Naive thymus-derived CD4-positive, alpha-beta T cell (primary cell): Measurements from ENCODE around the gene TMEM269. TPM values are rescaled to one million over a fixed set of nuclear protein-coding genes. Genes with fewer than 3 reads are reported as not detected.
"Not testable (repeated sequence)": the region's sequence is repeated elsewhere in the genome, so short reads cannot be mapped to it uniquely, and the experiment has no call there.

Experiments
- ATAC-seq: fragments of 150-1000 bp; cut with Tn5 transposase; 2 replicates; pipeline ENCODE4 v1.10.0; 2021; ENCODE audit warnings: mild to moderate bottlenecking, moderate library complexity
- CTCF ChIA-PET: fragments of 350-600 bp; sonication (Branson Sonifier 250); formaldehyde crosslinking; loops from one replicate; lab custom pipeline; 2021; ENCODE audit warnings: antibody characterized with exemption; lab: Charles Lee
- POLR2A ChIA-PET: fragments of 350-600 bp; sonication (Branson Sonifier 250); formaldehyde crosslinking; loops from one replicate; lab custom pipeline; 2021; ENCODE audit warnings: antibody characterized with exemption, inconsistent platforms; lab: Charles Lee
- DNase-seq, 9 donors: peaks; one replicate each; pipeline versions ENCODE4 v3.0.0 to v3.0.0-alpha.2; 2020 to 2022; ENCODE audit warnings: mixed read lengths in 1 of 9
- H3K27ac ChIP-seq: one replicate; pipeline ENCODE4 v1.7.0; 2013; ENCODE audit warnings: mild to moderate bottlenecking, low read depth, low read length, moderate library complexity
- H3K27me3 ChIP-seq, 2 donors: one replicate each; pipeline ENCODE4 v1.7.0; 2013; ENCODE audit warnings: low read length in 2 of 2, mild to moderate bottlenecking in 2 of 2, moderate library complexity in 2 of 2; ENCODE audit not compliant: control insufficient read depth in 2 of 2, insufficient read depth in 2 of 2
- H3K36me3 ChIP-seq, 3 experiments: 1 replicate in 2 of 3; 2 replicates in 1 of 3; pipeline ENCODE4 v1.7.0; 2013; ENCODE audit warnings: low read length in 3 of 3, mild to moderate bottlenecking in 3 of 3, moderate library complexity in 1 of 3; ENCODE audit not compliant: insufficient read depth in 3 of 3, control insufficient read depth in 2 of 3
- H3K4me1 ChIP-seq, 2 donors: one replicate each; pipeline ENCODE4 v1.7.0; 2013; ENCODE audit warnings: low read length in 2 of 2, mild to moderate bottlenecking in 2 of 2, moderate library complexity in 1 of 2; ENCODE audit not compliant: control insufficient read depth in 2 of 2, insufficient read depth in 2 of 2
- H3K4me3 ChIP-seq: 2 replicates; pipeline ENCODE4 v1.7.0; 2013; ENCODE audit warnings: mild to moderate bottlenecking, low read length
- H3K9me3 ChIP-seq, 3 experiments: 1 replicate in 2 of 3; 2 replicates in 1 of 3; pipeline ENCODE4 v1.7.0; 2013; ENCODE audit warnings: low read length in 3 of 3; ENCODE audit not compliant: control insufficient read depth in 2 of 3
- H3K27ac Mint-ChIP-seq, 9 donors: one replicate each; pipeline ENCODE4 v1.8.0; 2020 to 2022; ENCODE audit warnings: mixed read lengths in 9 of 9, mild to moderate bottlenecking in 8 of 9, moderate library complexity in 5 of 9, inconsistent platforms in 2 of 9
- H3K27me3 Mint-ChIP-seq, 5 donors: one replicate each; pipeline ENCODE4 v1.8.0; 2021 to 2022; ENCODE audit warnings: mixed read lengths in 5 of 5, mild to moderate bottlenecking in 1 of 5
- H3K36me3 Mint-ChIP-seq, 5 donors: one replicate each; pipeline ENCODE4 v1.8.0; 2020 to 2022; ENCODE audit warnings: mixed read lengths in 5 of 5, mild to moderate bottlenecking in 3 of 5, inconsistent platforms in 1 of 5
- H3K4me1 Mint-ChIP-seq, 7 donors: one replicate each; pipeline ENCODE4 v1.8.0; 2020 to 2022; ENCODE audit warnings: mixed read lengths in 7 of 7, mild to moderate bottlenecking in 3 of 7, inconsistent platforms in 1 of 7
- H3K4me3 Mint-ChIP-seq, 10 donors: one replicate each; pipeline ENCODE4 v1.8.0; 2020 to 2022; ENCODE audit warnings: mild to moderate bottlenecking in 10 of 10, mixed read lengths in 10 of 10, moderate library complexity in 6 of 10, inconsistent platforms in 2 of 10
- H3K9me3 Mint-ChIP-seq, 11 donors: one replicate each; pipeline ENCODE4 v1.8.0; 2020 to 2022; ENCODE audit warnings: mixed read lengths in 11 of 11, mild to moderate bottlenecking in 4 of 11, inconsistent platforms in 1 of 11, moderate library complexity in 1 of 11
- intact Hi-C, 2 donors: fragments of 100-400 bp; cut with micrococcal nuclease; formaldehyde crosslinking; loops; one replicate each; pipeline ENCODE4 v1.15.1; 2023
- polyA plus RNA-seq, 2 donors: library from polyadenylated mRNA; unstranded; fragments of 300-500 nt; fragmentation: Illumina TruSeq; gene quantifications; one replicate each; pipeline ENCODE4 v1.2.3, GENCODE V29; 2021
- total RNA-seq, 6 experiments: library from RNA in 5 of 6; stranded (reverse) in 5 of 6; gene quantifications; 1 replicate in 5 of 6; 2 replicates in 1 of 6; pipeline ENCODE4 v1.2.3 and lab custom pipeline; 2021 to 2026

TMEM269 gene
- total and polyA plus RNA-seq, 7 experiments from 2014 or later, result 0.19 to 2.0 (median 0.35) TPM; not detected in 2

DNA sequence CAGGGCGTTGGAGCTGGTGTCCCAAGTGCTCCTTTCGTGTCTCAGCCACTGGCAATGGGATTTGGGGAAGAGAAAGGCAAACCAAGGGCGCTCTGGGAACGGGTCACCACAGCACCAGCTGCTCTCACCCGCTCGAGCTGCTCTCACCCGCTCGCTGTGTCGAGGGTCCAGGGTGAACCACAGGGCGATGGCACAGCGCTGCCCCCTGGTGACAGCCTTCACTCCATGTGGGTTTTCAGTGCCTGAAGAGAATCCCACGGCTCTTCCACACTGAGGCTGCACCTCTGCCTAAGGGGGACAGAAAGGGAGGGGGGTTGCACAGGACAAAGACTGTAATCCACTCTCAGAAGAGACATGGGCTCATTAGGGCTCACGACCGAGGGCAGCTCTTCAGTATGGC is 37.7 kb upstream of the TMEM269 start:
- ATAC-seq, result peak; percentile 73
- H3K9me3 ChIP-seq, result no peaks in the 10 kb centered on the region
- Mint-ChIP-seq H3K27ac (peak overlapping the region in 1 of 9 donors; percentile 28), H3K4me1 (peaks cover 0 to 3% (median 0%) of the 10 kb centered on the region in 7 donors), H3K36me3 (peaks cover 15 to 34% (median 21%) of the 10 kb centered on the region in 5 donors), H3K27me3 (no peaks in the 10 kb centered on the region), H3K4me3 (no peak overlapping the region), H3K9me3 (peaks cover 0 to 6% (median 0%) of the 10 kb centered on the region in 11 donors)
- no peak overlapping the region for H3K4me3 ChIP-seq
- H3K27me3 ChIP-seq, result no peaks in the 10 kb centered on the region
- peak in 6 of 9 donors; percentile 19 to 56 (median 38) for DNase-seq
- no peak overlapping the region for H3K27ac ChIP-seq
- ChIA-PET POLR2A (no interaction called here), CTCF (interaction anchor here (0.8 to 3.1 kb wide), 9 partner anchors 12 to 600 kb away, joined by 3 to 18 read pairs (median 4); partner anchors contain the start of genes C1orf50, CCDC30 and P3H1)
- H3K4me1 ChIP-seq, result no peaks in the 10 kb centered on the region
- intact Hi-C loops, result loop anchor here (1.0 to 10.0 kb wide), 4 partner anchors 169 to 572 kb away; no protein-coding TSS in a partner anchor
- peaks cover 0 to 53% (median 9%) of the 10 kb centered on the region in 3 experiments for H3K36me3 ChIP-seq

DNA sequence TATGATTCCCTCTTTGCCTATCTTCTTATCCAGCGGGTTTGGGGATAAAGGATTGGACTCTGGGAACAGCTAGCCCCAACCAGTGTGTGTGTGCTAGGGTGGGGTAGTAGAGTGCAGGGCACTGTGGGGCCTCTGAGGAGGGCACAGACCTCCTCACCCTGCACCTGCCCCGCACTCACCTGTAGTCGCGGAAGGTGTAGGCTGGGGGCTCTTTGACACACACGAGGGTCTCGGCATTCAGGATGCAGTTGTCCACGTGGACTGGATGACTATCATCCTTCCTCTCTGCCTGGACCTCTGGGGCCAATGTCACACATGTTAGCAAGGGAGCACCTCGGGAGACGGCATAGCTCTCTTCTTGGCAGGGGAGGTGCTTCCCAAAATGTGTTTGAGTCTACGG is 36.8 kb upstream of the TMEM269 start:
- POLR2A ChIA-PET, result no interaction called here
- intact Hi-C loops, result loop anchor here (10.0 kb wide), 2 partner anchors 403 to 573 kb away; no protein-coding TSS in a partner anchor

DNA sequence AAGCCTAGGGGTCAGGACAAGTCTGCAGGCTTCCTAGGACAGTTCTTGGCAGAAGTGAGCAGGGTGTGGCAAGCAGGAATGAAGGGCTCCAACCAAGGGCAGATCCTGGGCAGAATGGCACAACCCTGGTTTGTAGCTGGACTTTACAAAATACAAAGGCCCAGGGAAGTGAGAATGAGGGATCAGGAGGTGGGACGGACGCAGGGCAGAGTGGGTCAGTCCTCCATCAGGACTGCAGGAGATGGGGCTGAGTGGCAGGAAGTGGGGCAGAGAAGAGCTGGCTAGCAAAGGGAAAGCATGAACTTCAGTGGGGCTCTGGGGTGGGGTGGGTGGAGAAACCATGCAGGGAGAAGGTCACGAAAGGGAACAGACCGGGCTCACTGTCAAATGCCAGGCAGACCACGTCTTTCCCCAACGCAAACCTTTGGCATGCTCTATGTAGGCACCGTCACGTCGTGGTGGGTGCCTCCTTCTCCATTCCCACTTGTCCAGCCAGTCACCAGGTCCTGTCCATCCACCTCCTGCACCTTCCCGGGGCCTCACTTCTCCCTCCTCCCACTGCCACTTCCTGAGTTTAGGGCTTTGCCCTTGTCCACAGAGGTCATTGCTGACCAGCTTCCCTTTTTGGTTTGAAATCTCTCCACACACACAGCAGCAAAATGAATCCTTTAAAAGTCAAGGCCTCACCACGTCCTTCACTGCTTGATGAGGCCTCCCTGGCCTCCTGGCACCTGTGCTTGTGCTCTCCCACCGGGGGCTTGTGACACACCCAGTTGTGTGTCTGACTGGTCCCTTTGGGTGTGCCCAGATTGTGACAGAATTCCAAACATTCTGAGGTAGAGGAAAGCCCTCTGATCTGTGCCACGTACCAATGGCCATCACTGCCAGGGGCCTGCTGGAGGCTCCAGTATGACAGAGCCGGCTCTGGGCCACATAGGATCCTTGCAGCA is 36.1 kb upstream of the TMEM269 start:
- Mint-ChIP-seq H3K27ac (peak overlapping the region in 2 of 9 donors; percentile 11 to 53), H3K4me3 (no peak overlapping the region), H3K9me3 (peaks cover 0 to 6% (median 0%) of the 10 kb centered on the region in 11 donors), H3K4me1 (peaks cover 0 to 3% (median 0%) of the 10 kb centered on the region in 7 donors), H3K27me3 (no peaks in the 10 kb centered on the region), H3K36me3 (peaks cover 19 to 48% (median 32%) of the 10 kb centered on the region in 5 donors)
- ATAC-seq, result no peak
- H3K9me3 ChIP-seq, result no peaks in the 10 kb centered on the region
- no peak overlapping the region for H3K27ac ChIP-seq
- H3K36me3 ChIP-seq, result peaks cover 0 to 68% (median 9%) of the 10 kb centered on the region in 3 experiments
- intact Hi-C loops, result loop anchor here (10.0 kb wide), 2 partner anchors 404 to 574 kb away; no protein-coding TSS in a partner anchor
- POLR2A ChIA-PET, result no interaction called here
- no peak for DNase-seq
- no peaks in the 10 kb centered on the region for H3K4me1 ChIP-seq
- no peak overlapping the region for H3K4me3 ChIP-seq
- no peaks in the 10 kb centered on the region for H3K27me3 ChIP-seq
- CTCF ChIA-PET, result interaction anchor here (0.8 kb wide), 1 partner anchor 324 kb away, joined by 3 read pairs; no protein-coding TSS in a partner anchor

More for the DNA sequence above, 36.8 kb upstream of the TMEM269 start:
- CTCF ChIA-PET, result interaction anchor here (1.2 to 3.1 kb wide), 4 partner anchors 19 to 601 kb away, joined by 3 to 18 read pairs (median 4); partner anchors contain the start of genes C1orf50 and P3H1
- DNase-seq (no peak), ATAC-seq (no peak)
- Mint-ChIP-seq H3K36me3 (peaks cover 16 to 43% (median 27%) of the 10 kb centered on the region in 5 donors), H3K27me3 (no peaks in the 10 kb centered on the region), H3K27ac (no peak overlapping the region), H3K4me1 (peaks cover 0 to 3% (median 0%) of the 10 kb centered on the region in 7 donors), H3K9me3 (peaks cover 0 to 6% (median 0%) of the 10 kb centered on the region in 11 donors), H3K4me3 (no peak overlapping the region)
- Histone ChIP-seq H3K27ac (no peak overlapping the region), H3K9me3 (no peaks in the 10 kb centered on the region), H3K27me3 (no peaks in the 10 kb centered on the region), H3K4me1 (no peaks in the 10 kb centered on the region), H3K4me3 (no peak overlapping the region), H3K36me3 (peaks cover 0 to 62% (median 9%) of the 10 kb centered on the region in 3 experiments)

DNA sequence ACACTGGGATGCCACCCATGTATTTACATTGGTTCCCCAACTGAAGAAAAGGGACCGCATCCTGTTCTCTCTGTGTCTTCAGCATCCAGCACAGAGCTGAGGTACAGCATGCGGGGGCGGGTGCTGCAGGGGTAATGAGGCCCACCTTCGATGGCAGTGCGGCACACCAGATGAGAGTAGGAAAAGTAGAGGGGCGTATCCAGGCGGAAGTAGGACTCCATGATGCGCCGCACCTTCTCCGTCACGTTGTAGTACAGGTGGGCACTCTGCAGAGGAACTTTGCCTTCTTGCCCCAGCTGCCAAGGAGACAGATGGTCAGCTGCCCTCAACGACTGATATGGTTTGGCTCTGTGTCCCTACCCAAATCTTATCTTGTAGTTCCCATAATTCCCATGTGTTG is 34.8 kb upstream of the TMEM269 start:
- DNase-seq, result no peak
- Mint-ChIP-seq H3K36me3 (peaks cover 28 to 58% (median 41%) of the 10 kb centered on the region in 5 donors), H3K9me3 (peaks cover 0 to 6% (median 0%) of the 10 kb centered on the region in 11 donors), H3K4me1 (peaks cover 0 to 3% (median 0%) of the 10 kb centered on the region in 7 donors), H3K4me3 (no peak overlapping the region), H3K27ac (no peak overlapping the region), H3K27me3 (no peaks in the 10 kb centered on the region)
- Histone ChIP-seq H3K27ac (no peak overlapping the region), H3K9me3 (no peaks in the 10 kb centered on the region), H3K4me1 (no peaks in the 10 kb centered on the region), H3K4me3 (no peak overlapping the region), H3K36me3 (peaks cover 0 to 81% (median 9%) of the 10 kb centered on the region in 3 experiments), H3K27me3 (no peaks in the 10 kb centered on the region)
- POLR2A ChIA-PET, result no interaction called here
- intact Hi-C loops, result no loop called here
- no peak for ATAC-seq
- CTCF ChIA-PET, result no interaction called here

DNA sequence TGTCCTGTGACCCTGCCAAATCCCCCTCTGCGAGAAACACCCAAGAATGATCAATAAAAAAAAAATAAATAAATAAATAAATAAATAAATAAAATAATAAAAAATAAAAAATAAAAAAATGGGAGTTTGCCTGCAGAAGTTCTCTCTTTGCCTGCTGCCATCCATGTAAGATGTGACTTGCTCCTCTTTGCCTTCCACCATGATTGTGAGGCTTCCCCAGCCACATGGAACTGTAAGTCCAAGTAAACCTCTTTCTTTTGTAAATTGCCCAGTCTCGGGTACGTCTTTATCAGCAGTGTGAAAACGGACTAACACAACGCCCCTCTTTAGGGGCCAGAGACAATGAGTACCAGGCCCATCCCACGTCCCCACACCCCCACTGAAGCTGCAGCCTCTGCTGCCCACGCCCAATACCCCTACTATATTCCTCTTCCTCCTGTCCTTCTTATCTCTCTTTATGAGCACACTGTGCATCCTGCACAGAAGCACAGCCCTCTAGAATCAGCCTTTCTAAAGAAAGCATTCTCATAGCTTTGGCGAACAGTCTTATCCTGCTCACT is 33.2 kb upstream of the TMEM269 start:
- DNase-seq, H3K9me3 Mint-ChIP-seq, ATAC-seq, H3K27me3 ChIP-seq, POLR2A ChIA-PET, H3K4me3 ChIP-seq, H3K27me3 Mint-ChIP-seq, H3K4me1 ChIP-seq, intact Hi-C loops, CTCF ChIA-PET, H3K27ac ChIP-seq, H3K9me3 ChIP-seq, H3K4me1 Mint-ChIP-seq, H3K4me3 Mint-ChIP-seq: not testable (repeated sequence)
- Mint-ChIP-seq H3K36me3 (peaks cover 33 to 63% (median 50%) of the 10 kb centered on the region in 5 donors), H3K27ac (peak overlapping the region in 1 of 9 donors; percentile 60)
- peaks cover 0 to 87% (median 6%) of the 10 kb centered on the region in 3 experiments for H3K36me3 ChIP-seq

DNA sequence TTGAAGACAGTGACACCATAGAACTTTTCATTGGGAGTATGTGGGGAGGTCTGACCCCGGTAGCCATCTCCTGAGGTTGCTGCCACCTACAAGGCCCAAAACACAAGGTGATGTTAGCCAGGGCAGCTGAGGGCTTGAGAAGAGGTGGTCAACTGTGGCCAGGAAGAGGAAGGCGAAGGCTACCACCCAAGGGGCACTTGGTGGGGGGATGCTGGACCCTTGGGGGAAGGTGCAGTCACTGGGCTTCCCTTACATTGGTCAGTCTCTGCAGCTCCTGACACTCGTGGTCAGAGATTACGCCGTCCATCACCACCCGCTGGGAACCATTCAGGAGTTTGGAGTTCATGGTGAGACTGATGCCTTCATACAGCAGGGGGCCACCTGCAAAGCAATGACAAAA is 32.5 kb upstream of the TMEM269 start:
- no peak overlapping the region for H3K4me3 Mint-ChIP-seq
- no peak overlapping the region for H3K27ac ChIP-seq
- no peaks in the 10 kb centered on the region for H3K27me3 Mint-ChIP-seq
- H3K9me3 ChIP-seq, result no peaks in the 10 kb centered on the region
- no peak overlapping the region for H3K27ac Mint-ChIP-seq
- peaks cover 0 to 88% (median 6%) of the 10 kb centered on the region in 3 experiments for H3K36me3 ChIP-seq
- intact Hi-C loops, result no loop called here
- peaks cover 0 to 6% (median 4%) of the 10 kb centered on the region in 7 donors for H3K4me1 Mint-ChIP-seq
- H3K4me1 ChIP-seq, result no peaks in the 10 kb centered on the region
- ATAC-seq (no peak), DNase-seq (no peak)
- peaks cover 37 to 69% (median 56%) of the 10 kb centered on the region in 5 donors for H3K36me3 Mint-ChIP-seq
- no peak overlapping the region for H3K4me3 ChIP-seq
- ChIA-PET CTCF (interaction anchor here (0.5 to 0.7 kb wide), 2 partner anchors 48 to 1385 kb away, joined by 3 read pairs; no protein-coding TSS in a partner anchor), POLR2A (interaction anchor here (0.7 kb wide), 1 partner anchor 15 kb away, joined by 3 read pairs; the partner anchor contains the start of genes C1orf50 and P3H1)
- no peaks in the 10 kb centered on the region for H3K27me3 ChIP-seq
- H3K9me3 Mint-ChIP-seq, result peaks cover 0 to 6% (median 0%) of the 10 kb centered on the region in 11 donors
